ENCODE results near the gene RCE1.
A peak's percentile ranks its signal among the peaks of the same experiment; 100 is the strongest.

RCE1 gene

GRCh38 chr11:66857927-66858185 is 14.6 kb downstream of the RCE1 start:
- DNase-seq, result no peak

GRCh38 chr11:66858186-66858938 is 15.1 kb downstream of the RCE1 start:
- DNase-seq, result no peak

- DNase-seq, result no peak
These were observed 15.9 kb downstream of the RCE1 start for GRCh38 chr11:66858939-66859685.

GRCh38 chr11:66859686-66860448 is 16.6 kb downstream of the RCE1 start:
- no peak for DNase-seq

GRCh38 chr11:66860449-66860831 is 17.2 kb downstream of the RCE1 start:
- no peak for DNase-seq

GRCh38 chr11:66861038-66861773 is 18.0 kb downstream of the RCE1 start:
- DNase-seq, result no peak

GRCh38 chr11:66861774-66862558 is 18.7 kb downstream of the RCE1 start:
- no peak for DNase-seq

GRCh38 chr11:66862559-66863037 is 19.4 kb downstream of the RCE1 start:
- DNase-seq, result no peak

GRCh38 chr11:66863428-66864125 is 20.3 kb downstream of the RCE1 start:
- no peak for DNase-seq

- no peak for DNase-seq
These were observed 21.1 kb downstream of the RCE1 start for GRCh38 chr11:66864172-66864901.

GRCh38 chr11:66864924-66865697 is 21.9 kb downstream of the RCE1 start:
- no peak for DNase-seq

- DNase-seq, result no peak
These were observed 22.8 kb downstream of the RCE1 start for GRCh38 chr11:66866007-66866406.

GRCh38 chr11:66866511-66866986 is 23.3 kb downstream of the RCE1 start:
- DNase-seq, result peak; percentile 80

- DNase-seq, result no peak
These were observed 24.3 kb downstream of the RCE1 start for GRCh38 chr11:66867425-66868040.

GRCh38 chr11:66868082-66868725 is 25.0 kb downstream of the RCE1 start:
- peak; percentile 25 for DNase-seq

- no peak for DNase-seq
These were observed 25.7 kb downstream of the RCE1 start for GRCh38 chr11:66868726-66869566.

- no peak for DNase-seq
These were observed 26.3 kb downstream of the RCE1 start for GRCh38 chr11:66869567-66869870.

- DNase-seq, result no peak
These were observed 26.9 kb downstream of the RCE1 start for GRCh38 chr11:66870131-66870530.

Measured in NCI-H524 treated with DMSO at 0.1 percent for 48 hours (cell line).